Superior temporal gyrus (tissue), 1 donor: ENCODE measurements around the gene RBCK1.

Experiments used
- DNase-seq: peaks from one replicate; pipeline ENCODE4 v3.0.0-alpha.2; 2016; ENCODE audit errors: extremely low spot score

The RBCK1 gene

GRCh38 chr20:399182-399707, 8.9 kb upstream of the RBCK1 start:
- DNase-seq: no peak

DNA sequence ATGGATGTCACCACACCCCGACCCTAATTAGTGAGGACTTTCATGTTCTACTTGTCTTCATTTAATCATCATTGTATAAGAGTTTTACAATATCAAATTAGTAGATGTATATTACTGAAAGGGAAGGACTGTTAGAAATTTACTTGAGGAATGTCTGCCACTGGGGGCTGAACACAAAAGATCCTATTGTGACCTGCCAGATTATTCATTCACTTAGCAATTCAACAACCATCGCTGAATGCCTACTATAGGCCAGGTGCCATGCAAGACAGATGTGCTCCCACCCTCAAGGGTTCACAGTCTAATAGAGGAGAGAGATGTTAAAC, 8.0 kb upstream of the RBCK1 start:
- no peak for DNase-seq

- DNase-seq: peak; percentile 56
Observed at GRCh38 chr20:400454-401275, 7.4 kb upstream of the RBCK1 start.

- no peak for DNase-seq
Observed at GRCh38 chr20:401682-402495, 6.2 kb upstream of the RBCK1 start.

DNA sequence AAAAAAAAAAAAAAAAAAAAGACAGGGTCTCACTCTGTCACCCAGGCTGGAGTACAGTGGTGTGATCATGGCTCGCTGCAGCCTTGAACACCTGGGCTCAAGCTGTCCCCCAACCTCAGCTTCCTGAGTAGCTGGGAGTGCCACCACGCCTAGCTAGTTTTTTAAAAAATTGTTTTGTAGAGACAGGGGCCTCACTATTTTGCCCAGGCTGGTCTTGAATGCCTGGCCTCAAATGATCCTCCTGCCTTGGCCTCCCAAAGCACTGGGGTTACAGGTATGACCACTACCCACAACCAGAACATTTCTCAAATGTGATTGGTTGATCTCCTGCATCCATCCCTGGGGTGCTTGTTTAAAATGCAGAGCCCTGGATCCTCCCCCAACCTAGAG, 5.6 kb upstream of the RBCK1 start:
- DNase-seq: no peak

DNA sequence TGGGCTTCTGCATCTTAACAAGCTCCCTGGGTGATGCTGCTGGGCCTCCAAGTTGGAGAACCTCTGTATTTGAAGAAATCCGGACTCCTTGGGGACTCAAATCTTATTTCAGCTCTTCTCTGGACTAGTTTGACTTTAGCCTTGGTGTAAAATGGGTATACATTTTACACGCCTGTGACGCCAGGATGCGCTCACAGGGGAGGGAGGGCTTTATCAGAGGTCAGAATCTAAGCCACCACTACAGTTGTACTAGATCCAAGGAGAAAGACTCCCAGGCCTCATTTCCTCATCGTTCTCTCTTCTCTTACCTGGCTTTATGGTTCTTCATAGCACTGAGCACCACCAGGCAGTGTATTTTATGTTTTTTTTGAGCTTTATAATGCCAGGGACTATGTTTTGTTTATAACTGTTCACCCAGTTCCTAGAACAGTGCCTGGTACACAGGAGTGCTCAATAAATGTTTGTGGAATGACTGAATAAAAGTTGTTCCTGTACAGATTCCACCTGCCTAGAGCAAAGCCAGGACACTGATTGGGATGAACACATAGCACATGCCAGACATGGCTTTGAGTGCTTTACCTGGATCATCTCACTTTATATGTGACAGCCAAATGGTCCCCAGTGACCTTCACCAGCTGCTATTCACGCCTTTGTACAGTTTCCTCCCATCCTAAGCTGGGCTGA, 5.1 kb upstream of the RBCK1 start:
- no peak for DNase-seq

DNA sequence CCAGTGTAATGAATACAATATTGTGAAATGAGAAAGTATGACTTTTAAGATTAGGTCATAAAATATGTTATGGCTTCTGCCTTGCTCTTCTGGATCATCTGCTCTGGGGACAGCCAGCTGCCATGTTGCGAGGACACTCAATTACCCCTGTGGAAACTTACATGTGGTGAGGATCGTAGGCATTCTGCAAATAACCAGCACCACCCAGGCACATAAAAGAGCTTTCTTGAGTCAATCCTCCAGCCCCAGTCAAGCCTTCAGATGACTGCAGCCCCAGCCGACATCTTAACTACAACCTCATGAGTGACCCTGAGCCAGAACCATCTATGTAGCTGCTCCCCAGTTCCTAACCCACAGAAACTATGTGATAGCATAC, 4.5 kb upstream of the RBCK1 start:
- DNase-seq: no peak

DNA sequence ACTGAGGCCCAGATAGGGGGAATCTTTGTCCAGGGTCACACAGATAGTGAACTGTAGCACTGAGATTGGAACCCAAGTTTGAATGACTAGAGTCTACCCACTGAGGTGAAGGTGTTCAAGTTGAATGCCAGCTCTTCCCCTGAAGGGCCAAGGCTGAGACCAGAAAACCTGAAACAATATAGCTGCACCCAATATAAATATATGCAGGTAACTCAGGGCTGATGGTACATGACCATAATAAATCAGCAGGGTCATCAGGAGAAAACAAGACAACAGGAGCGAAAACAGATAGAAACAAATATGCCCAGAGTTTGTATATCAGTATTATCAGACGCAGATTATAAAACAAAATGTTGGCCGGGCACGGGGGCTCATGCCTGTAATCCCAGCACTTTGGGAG, 4.0 kb upstream of the RBCK1 start:
- no peak for DNase-seq

DNA sequence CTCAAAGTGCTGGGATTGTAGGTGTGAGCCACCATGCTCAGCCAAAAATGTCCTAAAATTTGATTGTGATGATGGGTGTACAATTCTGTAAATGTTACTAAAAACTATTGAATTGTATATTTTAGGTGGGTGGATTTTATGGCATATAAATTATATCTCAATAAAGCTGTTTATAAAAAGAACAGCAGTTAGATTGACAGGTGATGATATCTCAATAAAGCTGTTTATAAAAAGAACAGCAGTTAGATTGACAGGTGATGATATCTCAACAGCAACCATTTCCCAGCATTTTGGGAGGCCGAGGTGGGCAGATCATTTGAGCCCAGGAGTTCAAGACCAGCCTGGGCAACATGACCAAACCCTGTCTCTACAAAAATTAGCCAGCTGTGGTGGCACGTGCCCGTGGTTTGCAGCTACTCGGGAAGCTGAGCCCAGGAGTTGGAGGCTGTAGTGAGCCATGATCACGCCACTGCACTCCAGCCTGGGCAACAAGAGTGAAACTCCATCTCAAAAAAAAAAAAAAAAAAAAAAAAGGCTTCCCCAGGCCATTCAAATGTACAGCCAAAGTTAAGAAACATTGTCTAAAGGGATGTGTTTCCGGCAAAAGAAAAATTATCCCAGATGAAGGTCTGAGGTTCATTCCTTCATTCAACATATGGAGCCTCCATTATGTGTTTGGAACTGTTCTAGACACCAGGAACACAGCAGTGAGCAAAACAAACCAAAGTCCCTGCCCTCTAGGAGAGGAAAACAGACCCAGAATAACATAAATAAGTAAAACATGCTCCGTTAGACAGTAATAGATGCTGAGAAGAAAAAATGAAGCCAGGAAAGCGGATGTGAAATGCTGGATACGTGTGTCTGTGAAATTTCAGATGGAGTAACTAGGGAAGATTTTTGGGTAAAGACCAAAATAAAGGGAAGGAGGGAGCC, 1.6 kb upstream of the RBCK1 start:
- DNase-seq: no peak

- DNase-seq: peak; percentile 48
Observed at GRCh38 chr20:407133-407952, 756 bp upstream of the RBCK1 start.

GRCh38 chr20:408843-409696, 971 bp downstream of the RBCK1 start:
- no peak for DNase-seq

- no peak for DNase-seq
Observed at GRCh38 chr20:409697-410559, 1.8 kb downstream of the RBCK1 start.

GRCh38 chr20:412081-412480, 4.0 kb downstream of the RBCK1 start:
- DNase-seq: no peak

GRCh38 chr20:414161-414560, 6.1 kb downstream of the RBCK1 start:
- DNase-seq: no peak

DNA sequence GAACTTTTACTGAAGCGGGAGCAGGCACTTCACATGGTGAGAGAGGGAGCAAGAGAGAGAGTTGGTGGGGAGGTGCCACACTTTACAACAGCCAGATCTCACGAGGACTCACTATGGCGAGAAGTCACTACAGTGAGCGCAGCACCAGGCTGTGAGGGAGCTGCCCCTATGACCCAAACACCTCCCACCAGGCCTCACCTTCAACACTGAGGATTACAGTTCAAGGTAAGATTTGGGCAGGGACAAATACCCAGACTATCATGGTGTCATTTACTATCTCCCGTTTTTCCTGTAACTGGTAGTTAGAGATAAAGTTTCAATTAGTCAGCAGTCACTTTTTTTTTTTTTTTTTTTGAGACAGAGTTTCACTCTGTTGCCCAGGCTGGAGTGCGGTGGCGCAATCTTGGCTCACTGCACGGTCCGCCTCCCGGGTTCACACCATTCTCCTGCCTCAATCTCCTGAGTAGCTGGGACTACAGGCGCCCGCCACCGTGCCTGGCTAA, 7.8 kb downstream of the RBCK1 start:
- no peak for DNase-seq

- DNase-seq: no peak
Observed at GRCh38 chr20:416950-417800, 9.1 kb downstream of the RBCK1 start.

- DNase-seq: no peak
Observed at GRCh38 chr20:417801-418342, 9.8 kb downstream of the RBCK1 start.
